SK-N-SH (cell line): ENCODE measurements around the gene VMP1.

Experiments
- CTCF ChIP-seq: fragments of 200-600 bp; sonication (generic); IDR thresholded peaks from 2 replicates; pipeline ENCODE4 v1.6.1; 2017; ENCODE audit warnings: antibody characterized with exemption, mild to moderate bottlenecking, moderate library complexity
- RAD21 ChIP-seq: IDR thresholded peaks from 2 replicates; pipeline ENCODE4 v1.6.1; 2012; ENCODE audit warnings: mild to moderate bottlenecking, low read length
- RXRA ChIP-seq: IDR thresholded peaks from 2 replicates; pipeline ENCODE4 v1.4.0; 2012; ENCODE audit warnings: low read depth, mild to moderate bottlenecking, borderline replicate concordance
- SIN3A ChIP-seq: IDR thresholded peaks from 2 replicates; pipeline ENCODE4 v1.6.1; 2012; ENCODE audit warnings: low read depth, mild to moderate bottlenecking, low read length, moderate library complexity, borderline replicate concordance
- TAF1 ChIP-seq: IDR thresholded peaks from 2 replicates; pipeline ENCODE4 v1.6.1; 2012; ENCODE audit warnings: low read depth, mild to moderate bottlenecking, low read length, moderate library complexity, borderline replicate concordance

GRCh38 chr17:59712862-59713261 lies 5.4 kb downstream of the VMP1 start:
- TF ChIP-seq CTCF (no peak), TAF1 (no peak), RAD21 (no peak), SIN3A (no peak), RXRA (no peak)
